Left hindlimb (tissue), 1 donor: ENCODE measurements around the gene RAB8B.
"Not testable (repeated sequence)": the region's sequence is repeated elsewhere in the genome, so short reads cannot be mapped to it uniquely, and the experiment has no call there.

Source experiments
- DNase-seq: peaks from one replicate; pipeline ENCODE4 v3.0.0-alpha.2; 2018

The RAB8B gene

GRCh38 chr15:63210151-63211091 lies 21.0 kb downstream of the RAB8B start:
- DNase-seq: no peak

GRCh38 chr15:63211092-63211490 lies 21.7 kb downstream of the RAB8B start:
- DNase-seq: no peak

GRCh38 chr15:63211549-63211948 lies 22.1 kb downstream of the RAB8B start:
- DNase-seq: no peak

GRCh38 chr15:63212050-63213004 lies 22.9 kb downstream of the RAB8B start:
- no peak for DNase-seq

- DNase-seq: no peak
Measured at GRCh38 chr15:63218100-63218808, 28.8 kb downstream of the RAB8B start.

GRCh38 chr15:63219196-63219710 lies 29.8 kb downstream of the RAB8B start:
- no peak for DNase-seq

GRCh38 chr15:63221346-63221745 lies 31.9 kb downstream of the RAB8B start:
- DNase-seq: no peak

- DNase-seq: no peak
Measured at GRCh38 chr15:63223463-63223862, 34.1 kb downstream of the RAB8B start.

GRCh38 chr15:63225381-63225780 lies 36.0 kb downstream of the RAB8B start:
- DNase-seq: no peak

- no peak for DNase-seq
Measured at GRCh38 chr15:63226155-63226883, 36.9 kb downstream of the RAB8B start.

GRCh38 chr15:63226966-63227401 lies 37.6 kb downstream of the RAB8B start:
- no peak for DNase-seq

- DNase-seq: no peak
Measured at GRCh38 chr15:63227689-63228088, 38.3 kb downstream of the RAB8B start.

GRCh38 chr15:63231206-63231605 lies 41.8 kb downstream of the RAB8B start:
- DNase-seq: no peak

- no peak for DNase-seq
Measured at GRCh38 chr15:63231706-63232105, 42.3 kb downstream of the RAB8B start.

- DNase-seq: no peak
Measured at GRCh38 chr15:63232405-63232804, 43.0 kb downstream of the RAB8B start.

GRCh38 chr15:63232943-63233342 lies 43.5 kb downstream of the RAB8B start:
- DNase-seq: no peak

GRCh38 chr15:63233667-63234423 lies 44.4 kb downstream of the RAB8B start:
- no peak for DNase-seq

- DNase-seq: no peak
Measured at GRCh38 chr15:63234451-63234870, 45.1 kb downstream of the RAB8B start.

- no peak for DNase-seq
Measured at GRCh38 chr15:63236272-63236671, 46.9 kb downstream of the RAB8B start.

GRCh38 chr15:63237086-63237485 lies 47.7 kb downstream of the RAB8B start:
- DNase-seq: not testable (repeated sequence)

- no peak for DNase-seq
Measured at GRCh38 chr15:63238171-63238570, 48.8 kb downstream of the RAB8B start.
